GM18499 (cell line): ENCODE measurements around the gene HIVEP2.
A peak's percentile ranks its signal among the peaks of the same experiment; 100 is the strongest.

Source experiments
- ATAC-seq: cut with Tn5 transposase; IDR thresholded peaks from one replicate; pipeline ENCODE4 v1.9.1; 2021; ENCODE audit warnings: moderate number of reproducible peaks; ENCODE audit not compliant: insufficient read depth, unreplicated experiment

HIVEP2 gene

DNA sequence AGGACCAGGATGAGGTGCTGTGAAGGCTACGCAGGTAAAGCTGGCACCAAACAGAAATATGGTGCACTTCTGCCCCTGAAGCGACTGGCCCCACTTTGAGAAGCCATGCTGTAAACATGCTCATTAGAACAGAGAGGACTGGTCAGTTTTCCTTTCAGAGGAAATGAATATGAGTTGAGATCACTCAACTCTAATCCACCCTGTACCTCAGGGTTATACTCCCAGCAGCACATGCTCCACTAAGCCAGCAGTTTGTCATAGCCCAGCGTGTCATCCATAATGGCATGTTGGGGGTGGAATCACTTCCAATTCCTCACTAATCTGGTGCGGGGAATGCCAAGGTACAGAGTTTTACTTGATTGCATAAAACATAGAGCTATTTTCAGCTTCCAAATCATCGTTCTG, 98.1 kb downstream of the HIVEP2 start:
- no peak for ATAC-seq

GRCh38 chr6:142846459-142846831, 98.5 kb downstream of the HIVEP2 start:
- no peak for ATAC-seq

- ATAC-seq, result no peak
Measured at GRCh38 chr6:142845624-142846458, 99.1 kb downstream of the HIVEP2 start.

GRCh38 chr6:142845143-142845571, 99.8 kb downstream of the HIVEP2 start:
- peak; percentile 27 for ATAC-seq

GRCh38 chr6:142844065-142844755, 100.8 kb downstream of the HIVEP2 start:
- ATAC-seq, result no peak

GRCh38 chr6:142843361-142843760, 101.6 kb downstream of the HIVEP2 start:
- no peak for ATAC-seq

GRCh38 chr6:142842418-142843261, 102.3 kb downstream of the HIVEP2 start:
- peak; percentile 62 for ATAC-seq

GRCh38 chr6:142841915-142842314, 103.1 kb downstream of the HIVEP2 start:
- no peak for ATAC-seq

- ATAC-seq, result no peak
Measured at GRCh38 chr6:142839686-142840040, 105.3 kb downstream of the HIVEP2 start.

- ATAC-seq, result no peak
Measured at GRCh38 chr6:142838821-142839685, 105.9 kb downstream of the HIVEP2 start.

GRCh38 chr6:142835787-142836535, 109.0 kb downstream of the HIVEP2 start:
- no peak for ATAC-seq

- no peak for ATAC-seq
Measured at GRCh38 chr6:142834853-142835252, 110.1 kb downstream of the HIVEP2 start.

GRCh38 chr6:142833798-142834197, 111.2 kb downstream of the HIVEP2 start:
- no peak for ATAC-seq

- ATAC-seq, result no peak
Measured at GRCh38 chr6:142833054-142833453, 111.9 kb downstream of the HIVEP2 start.

DNA sequence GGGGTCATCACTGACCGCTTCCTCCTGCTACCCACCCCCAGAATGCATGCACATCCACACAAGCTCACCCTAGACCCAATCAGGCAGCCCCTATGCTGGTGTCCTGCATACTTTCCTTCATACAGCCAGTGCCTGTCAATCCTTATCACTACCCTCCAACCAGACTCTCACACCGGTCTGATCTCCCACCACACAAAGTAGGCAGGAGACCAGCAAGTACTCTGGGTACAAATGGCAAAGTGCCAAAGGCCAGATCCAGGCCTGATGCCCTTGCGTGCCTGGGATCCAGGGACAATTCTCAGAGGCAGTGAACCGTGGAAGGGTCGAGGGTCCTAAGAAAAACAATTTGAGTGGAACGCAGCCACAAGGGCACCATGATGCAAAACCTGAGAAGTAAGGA, 114.2 kb downstream of the HIVEP2 start:
- no peak for ATAC-seq

DNA sequence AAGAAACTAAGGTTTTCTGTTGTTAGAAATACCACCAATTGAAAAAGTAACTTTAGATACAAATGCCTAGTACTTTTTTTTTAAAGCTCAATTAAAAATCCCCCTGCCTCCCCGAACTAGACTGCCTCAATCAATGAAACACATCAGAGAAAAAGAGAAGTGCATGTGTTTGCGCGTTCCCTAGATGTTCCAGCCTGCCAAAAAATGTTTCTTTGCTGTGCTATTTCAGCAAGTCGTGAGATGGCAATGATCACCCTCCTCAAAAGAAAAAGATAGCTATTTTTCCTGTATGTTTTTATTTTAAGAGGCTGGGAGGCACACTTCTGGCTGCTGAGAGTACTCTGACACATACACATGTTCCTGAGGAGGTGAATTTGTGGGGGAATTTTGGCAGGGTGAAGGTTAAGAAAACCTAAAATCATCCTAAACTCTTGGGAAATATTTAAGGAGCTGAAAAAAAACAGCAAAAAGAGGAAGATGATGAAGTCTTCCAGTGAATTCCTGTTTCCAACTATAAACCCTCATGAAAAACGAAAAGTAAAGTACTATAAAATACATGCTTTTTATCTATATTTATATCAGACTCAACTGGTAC, 114.8 kb downstream of the HIVEP2 start:
- no peak for ATAC-seq

DNA sequence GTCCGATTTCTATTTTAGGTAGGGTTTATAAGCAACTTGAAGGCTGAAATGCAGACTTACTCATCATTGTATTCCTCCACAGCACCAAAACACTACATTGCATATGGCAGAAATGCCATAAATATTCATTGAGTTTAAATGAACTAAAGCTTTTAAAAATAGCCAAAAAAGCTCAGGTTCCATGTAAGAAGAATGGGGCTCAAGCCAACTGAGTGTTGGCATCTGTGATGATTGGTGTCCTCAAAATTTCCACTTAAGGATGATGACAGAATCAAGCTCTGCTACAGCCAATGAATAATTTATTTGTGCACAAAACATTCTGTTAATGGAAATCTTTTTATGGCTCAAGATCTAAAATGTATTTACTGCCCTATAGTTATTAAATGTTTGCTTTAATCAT, 115.4 kb downstream of the HIVEP2 start:
- ATAC-seq, result no peak

DNA sequence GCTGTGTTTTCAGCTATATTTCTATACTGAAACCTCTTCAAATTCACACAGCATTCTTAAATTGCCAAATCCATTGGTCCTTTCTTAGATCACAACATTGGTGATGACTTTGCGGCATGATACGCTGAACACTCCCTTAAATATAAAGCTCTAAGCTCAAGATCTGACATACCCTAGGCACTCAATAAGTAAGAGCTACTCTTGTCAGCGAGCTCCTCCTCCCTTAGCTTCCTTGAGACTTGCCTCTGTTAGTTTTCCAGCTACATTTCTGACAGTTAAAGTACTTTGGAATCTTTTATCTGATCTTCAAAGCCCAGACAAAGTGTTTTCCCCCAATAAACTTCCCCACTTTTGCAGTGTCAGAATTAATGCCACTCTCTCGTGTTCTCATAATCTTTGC, 117.0 kb downstream of the HIVEP2 start:
- no peak for ATAC-seq

DNA sequence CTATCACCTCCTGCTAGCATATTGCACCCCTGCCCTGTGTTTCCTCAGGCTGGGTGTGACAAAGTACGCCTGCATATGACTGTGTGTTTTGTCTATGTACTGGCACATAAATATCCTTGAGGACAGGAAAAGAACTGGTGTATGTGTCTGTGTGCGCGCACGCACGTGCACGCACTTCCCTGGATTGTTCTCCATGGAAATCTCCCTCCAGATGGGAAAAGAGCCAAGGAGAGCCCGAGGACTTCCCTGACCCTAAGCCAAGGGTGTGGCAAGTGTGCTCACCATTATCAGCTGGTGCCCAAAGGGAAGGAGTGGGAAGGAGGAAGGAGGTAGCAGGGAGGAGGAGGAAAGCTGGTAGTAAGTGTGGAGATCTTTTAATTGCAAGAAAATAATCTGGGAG, 117.6 kb downstream of the HIVEP2 start:
- ATAC-seq, result no peak
